ENCODE measurements around the gene GNA12.

DNA sequence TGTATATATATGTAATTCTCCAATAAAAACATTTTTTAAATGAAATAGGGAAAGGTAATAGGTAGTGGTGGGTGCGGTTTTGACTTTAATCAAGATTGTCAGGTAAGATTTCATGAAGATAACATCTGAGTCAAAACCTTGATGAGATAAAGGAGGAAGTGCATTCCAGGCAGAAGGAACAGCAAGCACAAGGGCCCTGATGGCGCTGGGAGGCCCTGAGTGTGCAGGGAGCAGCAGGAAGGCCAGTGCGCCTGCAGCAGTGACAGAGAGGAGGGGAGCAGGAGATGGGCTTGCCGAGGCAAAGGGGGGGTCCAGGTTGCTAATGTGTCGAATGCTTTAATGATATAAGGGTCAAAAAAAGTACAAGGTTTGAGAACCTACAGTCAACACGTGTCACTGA, 69.8 kb downstream of the GNA12 start:
- TF ChIP-seq POLR2AphosphoS5 (IDR thresholded peaks at IDR 0.05): no peak
- TF ChIP-seq, protein P1, sequence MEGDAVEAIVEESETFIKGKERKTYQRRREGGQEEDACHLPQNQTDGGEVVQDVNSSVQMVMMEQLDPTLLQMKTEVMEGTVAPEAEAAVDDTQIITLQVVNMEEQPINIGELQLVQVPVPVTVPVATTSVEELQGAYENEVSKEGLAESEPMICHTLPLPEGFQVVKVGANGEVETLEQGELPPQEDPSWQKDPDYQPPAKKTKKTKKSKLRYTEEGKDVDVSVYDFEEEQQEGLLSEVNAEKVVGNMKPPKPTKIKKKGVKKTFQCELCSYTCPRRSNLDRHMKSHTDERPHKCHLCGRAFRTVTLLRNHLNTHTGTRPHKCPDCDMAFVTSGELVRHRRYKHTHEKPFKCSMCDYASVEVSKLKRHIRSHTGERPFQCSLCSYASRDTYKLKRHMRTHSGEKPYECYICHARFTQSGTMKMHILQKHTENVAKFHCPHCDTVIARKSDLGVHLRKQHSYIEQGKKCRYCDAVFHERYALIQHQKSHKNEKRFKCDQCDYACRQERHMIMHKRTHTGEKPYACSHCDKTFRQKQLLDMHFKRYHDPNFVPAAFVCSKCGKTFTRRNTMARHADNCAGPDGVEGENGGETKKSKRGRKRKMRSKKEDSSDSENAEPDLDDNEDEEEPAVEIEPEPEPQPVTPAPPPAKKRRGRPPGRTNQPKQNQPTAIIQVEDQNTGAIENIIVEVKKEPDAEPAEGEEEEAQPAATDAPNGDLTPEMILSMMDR (IDR thresholded peaks at IDR 0.05): no peak
- no peak for TF ChIP-seq EP300 (IDR thresholded peaks at IDR 0.05)
- no peak for TF ChIP-seq POLR2A (IDR thresholded peaks at IDR 0.05)

Data from gastroesophageal sphincter (tissue), 3 donors.